AG04449 (cell line): ENCODE data around the gene DNAJC1.

Experiments used
- CTCF ChIA-PET: fragments of 350-600 bp; formaldehyde crosslinking; extraction: SDS; loops from one replicate; lab custom pipeline; 2021; ENCODE audit warnings: antibody characterized with exemption; lab: Yijun Ruan, JAX
- POLR2A ChIA-PET: fragments of 400-600, 350-600 bp; formaldehyde crosslinking; extraction: SDS; loops from one replicate; lab custom pipeline; 2020; ENCODE audit warnings: antibody characterized with exemption, inconsistent platforms; lab: Yijun Ruan, JAX
- DNase-seq: peaks from one replicate; pipeline ENCODE4 v3.0.0-alpha.2; 2010; ENCODE audit warnings: low read depth, low spot score
- H3K4me3 ChIP-seq: 2 replicates; pipeline ENCODE4 v1.5.1; 2011; ENCODE audit warnings: low read depth, mild to moderate bottlenecking, control low read depth, low read length
- TF ChIP-seq, protein P1 (sequence below): IDR thresholded peaks from one replicate; pipeline ENCODE4 v1.5.1; 2011; ENCODE audit warnings: mild to moderate bottlenecking, moderate library complexity, low read length, control low read depth, inconsistent platforms; ENCODE audit not compliant: insufficient read depth; ENCODE audit errors: missing control alignments

Gene DNAJC1

GRCh38 chr10:21760332-21760731, 243.2 kb downstream of the DNAJC1 start:
- H3K4me3 ChIP-seq, result no peak overlapping the region
- no peak for DNase-seq
- CTCF ChIA-PET, result interaction anchor here (0.6 to 0.9 kb wide), 2 partner anchors 192 to 1231 kb away, joined by 3 read pairs; no protein-coding TSS in a partner anchor
- TF ChIP-seq, protein P1, sequence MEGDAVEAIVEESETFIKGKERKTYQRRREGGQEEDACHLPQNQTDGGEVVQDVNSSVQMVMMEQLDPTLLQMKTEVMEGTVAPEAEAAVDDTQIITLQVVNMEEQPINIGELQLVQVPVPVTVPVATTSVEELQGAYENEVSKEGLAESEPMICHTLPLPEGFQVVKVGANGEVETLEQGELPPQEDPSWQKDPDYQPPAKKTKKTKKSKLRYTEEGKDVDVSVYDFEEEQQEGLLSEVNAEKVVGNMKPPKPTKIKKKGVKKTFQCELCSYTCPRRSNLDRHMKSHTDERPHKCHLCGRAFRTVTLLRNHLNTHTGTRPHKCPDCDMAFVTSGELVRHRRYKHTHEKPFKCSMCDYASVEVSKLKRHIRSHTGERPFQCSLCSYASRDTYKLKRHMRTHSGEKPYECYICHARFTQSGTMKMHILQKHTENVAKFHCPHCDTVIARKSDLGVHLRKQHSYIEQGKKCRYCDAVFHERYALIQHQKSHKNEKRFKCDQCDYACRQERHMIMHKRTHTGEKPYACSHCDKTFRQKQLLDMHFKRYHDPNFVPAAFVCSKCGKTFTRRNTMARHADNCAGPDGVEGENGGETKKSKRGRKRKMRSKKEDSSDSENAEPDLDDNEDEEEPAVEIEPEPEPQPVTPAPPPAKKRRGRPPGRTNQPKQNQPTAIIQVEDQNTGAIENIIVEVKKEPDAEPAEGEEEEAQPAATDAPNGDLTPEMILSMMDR, result no peak
- POLR2A ChIA-PET, result no interaction called here

- CTCF ChIA-PET, result no interaction called here
- POLR2A ChIA-PET, result no interaction called here
- no peak for DNase-seq
- H3K4me3 ChIP-seq, result no peak overlapping the region
- TF ChIP-seq, protein P1, result no peak
Observed at GRCh38 chr10:21759232-21759631, 244.3 kb downstream of the DNAJC1 start.

- DNase-seq, result no peak
- ChIA-PET POLR2A (no interaction called here), CTCF (no interaction called here)
- no peak overlapping the region for H3K4me3 ChIP-seq
- TF ChIP-seq, protein P1, result no peak
Observed at GRCh38 chr10:21758696-21759095, 244.8 kb downstream of the DNAJC1 start.

- TF ChIP-seq, protein P1, result no peak
- CTCF ChIA-PET, result no interaction called here
- no peak for DNase-seq
- POLR2A ChIA-PET, result no interaction called here
- no peak overlapping the region for H3K4me3 ChIP-seq
Observed at GRCh38 chr10:21758239-21758638, 245.3 kb downstream of the DNAJC1 start.

DNA sequence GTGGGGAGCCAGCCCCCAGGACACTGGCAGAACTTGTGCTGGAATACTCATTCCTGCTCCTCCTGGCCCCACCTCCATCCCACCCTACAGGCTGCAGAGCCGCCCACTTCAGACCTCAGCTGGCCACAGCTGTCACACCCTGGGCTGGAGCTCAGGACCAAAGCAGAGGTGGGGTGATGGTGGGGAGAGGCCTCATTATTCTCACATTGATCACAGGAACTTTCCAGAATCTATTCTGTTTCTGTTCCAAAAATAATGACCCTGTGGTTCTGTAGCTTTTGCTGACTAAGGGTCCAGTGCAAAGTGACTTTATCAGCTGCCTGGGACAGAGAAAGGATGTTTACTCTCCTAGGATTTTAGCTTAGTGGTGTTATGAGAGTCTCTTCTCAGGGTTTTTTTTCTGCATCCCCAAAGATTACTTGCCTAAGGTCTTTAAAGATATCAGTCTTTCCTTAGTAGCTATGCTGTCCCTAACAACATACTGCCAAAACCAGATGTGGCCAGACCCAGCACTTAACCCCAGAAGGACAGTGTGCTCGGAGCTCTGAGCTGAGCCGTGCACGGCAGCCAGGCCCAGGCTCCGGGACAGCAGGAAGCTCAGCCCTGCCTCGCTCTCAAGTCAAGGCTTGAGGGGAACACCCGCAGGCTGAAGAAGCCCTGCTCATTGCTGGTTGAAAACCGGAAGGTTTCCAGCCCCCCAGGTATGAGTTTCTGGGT, 246.2 kb downstream of the DNAJC1 start:
- no peak for DNase-seq
- POLR2A ChIA-PET, result no interaction called here
- TF ChIP-seq, protein P1, result no peak
- no peak overlapping the region for H3K4me3 ChIP-seq
- CTCF ChIA-PET, result no interaction called here

DNA sequence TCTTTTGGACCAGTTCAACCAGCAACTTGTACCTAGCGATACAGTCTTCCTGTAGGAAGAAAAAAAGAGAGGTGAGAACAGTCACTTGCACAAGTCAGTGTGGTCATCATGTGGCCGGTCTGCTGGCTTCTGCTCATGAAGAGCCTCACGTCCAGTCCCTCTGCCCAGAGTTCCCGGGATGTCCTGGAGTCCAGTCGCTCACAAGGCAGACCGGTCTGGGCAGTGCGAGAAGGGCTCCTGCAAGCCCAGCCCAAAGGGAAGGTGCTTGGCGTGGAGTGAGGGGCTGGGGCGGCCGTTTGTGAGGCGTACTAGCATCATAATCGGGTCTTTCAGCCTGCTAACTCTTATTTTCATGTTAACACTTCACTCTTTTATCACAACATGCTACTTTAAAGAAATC, 246.8 kb downstream of the DNAJC1 start:
- CTCF ChIA-PET, result no interaction called here
- no peak overlapping the region for H3K4me3 ChIP-seq
- no peak for DNase-seq
- POLR2A ChIA-PET, result no interaction called here
- TF ChIP-seq, protein P1, result no peak
